PC-9 (cell line): ENCODE results near the gene LRGUK.

Source experiments
- CTCF ChIP-seq: fragments of 200-600 bp; sonication (generic); conservative IDR thresholded peaks from 2 replicates; pipeline ENCODE4 v1.6.1; 2017; ENCODE audit warnings: mixed run types, antibody characterized with exemption, mild to moderate bottlenecking, moderate library complexity
- EZH2 ChIP-seq: fragments of 200-600 bp; sonication (generic); IDR thresholded peaks from 2 replicates; pipeline ENCODE4 v1.8.0; 2017; ENCODE audit warnings: antibody characterized with exemption, low read depth

GRCh38 chr7:134108802-134109201 is 18.3 kb upstream of the LRGUK start:
- TF ChIP-seq CTCF (no peak; the same call in 1 of the 2 replicates), EZH2 (no peak)
